HL-60/S4 treated with retinoic acid at 250 ng/mL for 4 days and 3 days (cell line): Measurements from ENCODE around the gene POLG.

Source experiments
- in situ Hi-C: fragments of 300-500 bp; cut with MboI; formaldehyde crosslinking; loops from 2 replicates; pipeline ENCODE4 v1.7.0; 2022; ENCODE audit warnings: low sequenced_read_pairs

POLG gene

GRCh38 chr15:89328398-89329254 is 6.0 kb downstream of the POLG start:
- in situ Hi-C loops = no loop called here

DNA sequence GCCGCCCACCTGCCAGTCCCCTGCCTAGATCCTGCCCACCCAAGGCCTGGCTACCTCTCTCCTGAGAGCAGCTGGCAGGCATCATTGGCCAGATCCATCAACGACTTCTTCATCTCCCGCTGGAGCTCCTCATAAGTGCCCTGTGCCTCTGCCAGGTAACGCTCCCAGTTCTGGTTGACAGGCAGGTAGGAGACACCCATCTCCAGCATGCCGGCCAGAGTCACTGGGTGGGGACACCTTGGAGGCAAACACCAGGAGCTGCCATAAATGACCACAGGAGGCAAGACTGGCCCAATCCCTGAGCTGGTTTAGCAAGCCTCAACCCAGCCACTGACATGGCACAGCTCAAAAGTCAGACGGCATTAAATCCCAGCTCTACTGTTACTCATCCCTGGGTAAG is 7.5 kb downstream of the POLG start:
- in situ Hi-C loops = no loop called here

DNA sequence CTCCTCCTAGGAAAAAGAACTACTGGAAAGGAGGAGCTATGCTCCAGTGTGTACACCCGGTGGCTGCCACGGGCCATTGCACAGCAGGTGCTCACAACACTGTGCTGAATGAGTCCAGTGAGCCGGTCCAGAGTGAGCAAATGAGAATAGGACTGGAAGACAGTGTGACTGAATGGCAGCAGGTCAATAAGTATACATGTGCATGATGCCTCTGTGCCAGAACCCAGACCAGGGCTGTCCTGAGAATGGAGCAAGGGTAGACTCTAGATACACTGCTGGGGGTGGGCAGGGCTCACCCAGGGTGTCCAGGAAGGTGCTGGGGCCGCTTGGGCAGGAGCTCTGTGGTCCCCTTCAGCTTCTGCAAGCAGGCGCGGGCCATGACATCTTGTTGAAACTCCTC is 8.3 kb downstream of the POLG start:
- in situ Hi-C loops = no loop called here

- in situ Hi-C loops = no loop called here
Observed at GRCh38 chr15:89325039-89325803, 9.4 kb downstream of the POLG start.

DNA sequence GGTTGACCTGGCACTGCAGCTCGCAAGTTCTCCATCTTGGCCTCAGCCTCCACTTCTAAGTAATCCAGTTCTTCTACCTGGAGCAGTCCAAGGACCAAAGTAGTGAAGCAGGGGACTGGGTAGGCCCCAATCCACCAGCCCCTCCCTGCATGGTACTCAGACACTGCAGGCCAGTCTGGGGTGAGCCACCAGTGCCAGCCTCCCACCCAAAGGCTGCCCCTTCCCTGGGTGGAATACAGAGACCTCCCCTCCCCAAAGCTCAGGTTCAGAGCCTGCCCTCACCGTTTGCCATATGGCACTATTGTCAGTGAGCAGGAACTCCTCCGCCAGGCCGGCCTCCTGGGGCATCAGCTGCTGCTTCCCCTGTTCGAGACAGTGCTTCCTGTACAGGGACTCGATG is 10.8 kb downstream of the POLG start:
- in situ Hi-C loops = no loop called here

- in situ Hi-C loops = no loop called here
Observed at GRCh38 chr15:89322822-89323221, 11.8 kb downstream of the POLG start.

- in situ Hi-C loops = no loop called here
Observed at GRCh38 chr15:89321521-89322410, 12.9 kb downstream of the POLG start.

DNA sequence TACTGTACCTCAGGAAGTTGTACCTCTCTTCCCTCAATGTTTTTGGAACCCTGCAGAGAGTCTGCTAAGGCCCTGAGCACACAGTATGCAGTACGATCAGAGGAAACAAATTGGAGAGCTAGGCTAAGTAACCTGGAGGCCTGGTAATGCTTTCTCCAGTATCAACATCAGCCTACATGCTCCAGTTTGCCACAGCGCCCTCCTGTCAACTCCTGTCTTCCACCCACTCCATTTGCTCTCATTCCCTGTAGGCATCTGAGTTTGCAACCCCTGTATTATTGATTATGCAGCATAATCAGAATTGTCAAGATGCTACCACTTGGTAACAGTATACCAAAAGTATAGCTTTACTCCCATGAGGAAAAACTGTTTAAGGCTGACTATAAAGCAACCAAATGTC is 14.4 kb downstream of the POLG start:
- in situ Hi-C loops = no loop called here

GRCh38 chr15:89319678-89320077 is 14.9 kb downstream of the POLG start:
- in situ Hi-C loops = no loop called here

DNA sequence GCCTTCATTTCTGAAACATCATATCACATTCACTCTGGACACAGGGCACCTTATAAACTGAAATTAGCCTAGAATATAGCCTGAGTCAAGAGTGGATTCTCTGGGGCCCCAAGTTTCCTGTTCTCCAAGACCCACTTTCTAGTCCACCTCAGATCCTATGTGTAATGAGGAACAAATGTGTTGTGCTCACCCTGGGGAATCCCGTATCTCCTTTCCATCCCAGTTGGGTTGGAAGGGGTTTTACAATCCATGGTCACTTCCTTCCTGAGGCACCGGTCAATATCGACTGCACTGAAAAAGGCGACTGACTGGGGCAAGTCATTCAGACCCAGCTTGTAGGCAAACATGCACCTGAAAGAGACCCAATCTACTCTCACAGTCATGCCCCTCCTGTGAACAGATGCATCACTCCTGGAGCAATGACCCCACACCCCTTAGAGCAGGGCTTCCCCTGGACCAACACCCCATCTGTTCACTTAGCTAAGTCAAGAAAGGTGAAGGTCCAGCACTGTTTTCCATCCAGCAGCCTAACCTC is 17.4 kb downstream of the POLG start:
- in situ Hi-C loops = no loop called here

- in situ Hi-C loops = no loop called here
Observed at GRCh38 chr15:89316504-89316903, 18.1 kb downstream of the POLG start.

DNA sequence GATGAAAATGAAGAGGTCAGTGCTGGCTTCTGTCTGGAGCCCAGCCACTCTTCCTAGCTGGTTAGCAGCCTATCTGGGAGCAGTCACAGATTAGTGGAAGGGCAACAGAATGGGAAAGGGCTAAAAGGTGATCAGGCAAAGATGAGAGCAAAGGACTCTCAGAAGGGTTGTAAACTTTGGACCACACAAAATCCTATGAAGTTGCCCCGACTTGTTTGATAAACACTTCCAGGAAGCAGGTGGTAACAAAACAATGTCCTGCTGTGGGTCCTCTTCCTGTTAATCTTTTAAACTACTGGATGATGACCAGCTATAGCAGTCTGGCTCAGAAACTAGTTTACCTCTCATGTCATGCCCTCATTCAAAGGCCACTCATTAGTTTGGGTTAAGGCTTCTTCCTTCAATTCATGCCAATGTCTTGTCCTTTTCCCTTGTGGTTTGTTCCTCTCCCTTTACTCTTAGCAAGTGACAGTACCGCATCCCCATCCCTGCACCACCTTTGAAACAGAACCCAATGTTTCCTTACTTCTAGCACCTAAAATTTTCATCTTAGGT is 19.2 kb downstream of the POLG start:
- in situ Hi-C loops = no loop called here

DNA sequence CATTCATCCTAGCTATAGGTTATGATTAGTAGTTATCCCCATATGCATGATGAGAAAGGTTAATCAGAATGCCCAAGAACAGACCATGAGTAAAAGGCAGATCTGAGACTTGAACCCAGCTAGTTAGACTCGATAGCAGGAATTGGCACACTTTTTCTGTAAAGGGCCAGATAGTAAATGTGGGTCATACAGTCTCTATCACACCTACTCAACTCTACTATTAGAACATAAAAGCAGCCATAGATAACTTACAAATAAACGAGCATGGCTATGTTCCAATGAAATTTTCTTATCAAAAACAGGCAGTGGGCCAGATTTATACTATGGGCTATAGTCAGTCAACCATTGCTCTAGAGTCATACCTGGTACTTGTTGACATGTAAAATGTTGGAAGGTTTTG is 24.6 kb downstream of the POLG start:
- in situ Hi-C loops = no loop called here

GRCh38 chr15:89308236-89308635 is 26.4 kb downstream of the POLG start:
- in situ Hi-C loops = no loop called here

- in situ Hi-C loops = no loop called here
Observed at GRCh38 chr15:89307791-89308190, 26.8 kb downstream of the POLG start.

DNA sequence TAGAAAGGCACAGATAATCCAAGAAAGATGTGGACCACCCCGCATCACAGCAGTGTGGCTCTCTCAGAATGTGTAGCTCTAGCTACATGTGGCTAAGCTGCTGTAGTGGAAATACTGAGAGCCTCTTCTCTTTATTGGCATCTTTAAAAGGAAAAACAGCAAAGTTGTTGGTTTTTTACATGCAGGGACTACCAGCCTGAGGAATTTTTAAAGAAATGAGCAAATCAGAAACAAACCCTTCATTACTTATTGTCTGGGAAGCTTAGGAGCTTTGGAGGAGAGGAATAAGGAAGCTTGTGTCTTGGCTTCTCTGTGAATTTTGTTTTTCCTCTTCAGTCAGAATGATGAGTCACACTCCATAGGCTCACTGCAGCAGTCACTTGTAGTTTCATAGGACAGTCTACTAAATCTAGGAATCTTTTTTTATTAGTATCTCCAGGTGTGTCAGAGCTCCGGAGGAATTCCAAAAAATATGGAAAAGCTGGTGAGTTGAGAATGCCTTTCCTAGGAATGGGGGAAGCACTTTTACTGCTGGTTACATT is 27.5 kb downstream of the POLG start:
- in situ Hi-C loops = no loop called here

- in situ Hi-C loops = no loop called here
Observed at GRCh38 chr15:89305395-89305794, 29.2 kb downstream of the POLG start.

DNA sequence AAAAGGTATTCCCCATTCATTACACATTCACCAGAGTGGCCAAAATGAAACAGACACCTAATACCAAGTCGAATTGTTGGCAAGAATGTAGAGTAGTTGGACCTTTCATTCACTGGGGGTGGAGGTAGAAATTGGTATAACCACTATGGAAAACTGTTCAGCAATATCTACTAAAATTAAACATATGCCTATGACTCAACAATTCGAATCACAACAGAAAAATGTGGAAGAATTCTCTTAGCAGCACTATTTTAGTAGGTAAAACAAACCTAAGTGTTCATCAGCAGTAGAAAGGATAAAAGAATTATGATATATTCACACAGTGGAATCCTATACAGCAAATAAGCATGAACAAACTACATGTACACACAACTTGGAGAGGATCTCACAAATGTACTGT is 30.6 kb downstream of the POLG start:
- in situ Hi-C loops = no loop called here

- in situ Hi-C loops = no loop called here
Observed at GRCh38 chr15:89301304-89302089, 33.1 kb downstream of the POLG start.

GRCh38 chr15:89299896-89300295 is 34.7 kb downstream of the POLG start:
- in situ Hi-C loops = no loop called here
